CD4-positive, alpha-beta T cell treated with Interleukin-4 for 1 hour (primary cell): ENCODE data around the gene LRP4.

Experiments used
- DNase-seq, 2 donors: peaks; one replicate each; pipeline ENCODE4 v3.0.0-alpha.2; 2020 to 2022

Gene LRP4

DNA sequence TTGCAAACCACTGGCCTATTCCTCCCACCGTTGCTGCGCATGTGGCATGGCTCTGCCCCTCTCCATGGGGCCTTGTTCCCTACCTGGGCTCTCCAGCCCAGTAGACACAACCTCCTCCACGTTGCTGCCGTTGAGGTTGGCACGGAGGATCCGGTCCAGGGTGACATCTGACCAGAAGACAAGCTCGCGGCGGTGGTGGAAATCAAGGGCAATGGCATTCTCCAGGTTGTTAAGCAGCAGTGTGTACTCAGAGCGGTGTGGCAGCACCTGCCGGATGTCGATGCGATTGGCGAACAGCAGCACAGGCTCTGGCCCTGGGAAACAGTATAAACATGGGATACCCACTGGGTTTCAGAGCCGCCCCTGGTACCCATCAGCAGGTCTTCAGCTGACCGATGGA is 23.8 kb downstream of the LRP4 start:
- no peak for DNase-seq

DNA sequence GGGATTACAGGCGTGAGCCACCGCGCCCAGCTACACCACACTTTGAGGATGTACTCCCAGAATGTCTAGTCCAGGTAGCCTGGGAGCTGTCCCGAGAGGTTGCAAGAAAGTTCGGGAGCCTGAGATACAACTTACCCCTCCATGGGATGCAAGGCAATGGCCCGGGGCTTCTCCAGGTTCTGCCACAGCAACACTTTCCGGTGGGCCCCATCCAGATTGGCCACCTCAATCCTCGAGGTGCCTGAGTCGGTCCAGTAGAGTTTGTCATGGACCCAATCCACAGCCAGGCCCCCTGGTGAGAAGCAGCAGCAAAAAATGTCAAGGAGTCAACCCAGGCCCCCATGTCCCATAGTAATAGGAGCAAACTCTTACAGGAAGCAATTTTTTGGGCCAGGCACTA is 25.5 kb downstream of the LRP4 start:
- DNase-seq = no peak

DNA sequence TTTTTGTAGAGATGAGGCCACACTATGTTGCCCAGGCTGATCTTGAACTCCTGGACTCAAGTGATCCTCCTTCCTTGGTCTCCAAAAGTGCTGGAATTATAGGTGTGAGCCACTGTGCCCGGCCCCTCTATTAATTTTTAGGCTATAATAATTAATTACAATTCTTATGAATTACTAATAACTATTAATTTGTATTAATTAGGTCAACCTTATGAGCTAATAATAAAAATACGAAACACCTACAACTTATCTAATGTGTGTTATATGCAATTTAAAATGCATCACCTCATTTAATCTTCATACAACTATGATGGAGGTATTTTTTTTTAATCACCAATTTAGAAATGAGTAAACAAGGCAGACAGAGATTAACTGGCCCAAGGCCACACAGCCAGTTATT is 26.2 kb downstream of the LRP4 start:
- DNase-seq = no peak

DNA sequence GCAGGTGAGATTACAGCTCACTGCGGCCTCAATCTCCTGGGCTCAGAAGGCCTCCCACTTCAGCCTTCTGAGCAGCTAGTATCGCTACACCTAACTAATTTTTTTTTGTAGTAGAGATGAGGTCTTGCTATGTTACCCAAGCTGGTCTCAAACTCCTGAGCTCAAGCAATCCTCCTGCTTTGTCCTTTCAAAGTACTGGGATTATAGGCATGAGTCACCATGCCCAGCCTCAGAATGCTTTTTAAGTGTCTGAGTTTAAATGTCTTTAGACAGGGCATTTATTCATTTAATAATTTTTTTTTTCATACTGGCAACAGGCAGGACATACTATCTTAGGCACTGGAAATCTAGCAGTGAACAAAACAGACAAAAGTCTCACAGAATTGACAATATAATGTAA is 27.7 kb downstream of the LRP4 start:
- DNase-seq = no peak

DNA sequence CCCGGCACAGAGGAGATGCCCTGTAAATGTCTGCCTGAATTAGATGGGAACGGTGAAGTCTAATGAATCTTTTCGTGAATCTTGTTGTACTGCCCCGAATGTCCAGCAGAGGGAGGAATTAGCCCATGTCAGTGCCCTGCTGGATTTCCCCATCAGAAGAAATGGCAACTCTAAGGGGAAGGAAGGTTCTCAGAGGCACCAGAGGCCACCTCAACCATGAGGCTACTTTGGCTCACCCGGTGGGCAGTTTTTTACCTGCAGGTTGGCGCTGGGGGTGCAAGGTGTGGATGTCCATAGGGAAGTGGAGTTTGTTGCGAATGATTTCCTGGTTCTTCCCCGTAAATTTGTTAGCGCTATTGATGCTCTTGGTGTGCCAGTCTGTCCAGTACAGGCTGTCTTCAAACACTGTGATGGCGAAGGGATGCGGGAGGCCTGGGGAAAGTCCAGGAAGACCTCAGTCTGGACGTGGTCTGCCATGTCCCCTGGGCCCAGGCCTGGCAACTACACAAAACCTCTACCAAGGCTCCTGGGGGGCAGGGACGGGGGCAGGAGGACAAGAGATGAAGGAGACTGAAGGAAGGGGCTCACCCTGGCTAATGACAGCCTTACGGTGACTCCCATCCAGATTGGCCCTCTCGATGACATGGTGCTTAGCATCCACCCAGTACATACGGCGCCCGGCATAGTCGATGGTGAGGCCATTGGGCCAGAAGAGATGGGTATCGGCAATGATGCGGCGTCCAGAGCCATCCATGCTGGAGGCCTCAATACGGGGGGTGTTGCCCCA is 28.5 kb downstream of the LRP4 start:
- peak; percentile 69 to 77 for DNase-seq

DNA sequence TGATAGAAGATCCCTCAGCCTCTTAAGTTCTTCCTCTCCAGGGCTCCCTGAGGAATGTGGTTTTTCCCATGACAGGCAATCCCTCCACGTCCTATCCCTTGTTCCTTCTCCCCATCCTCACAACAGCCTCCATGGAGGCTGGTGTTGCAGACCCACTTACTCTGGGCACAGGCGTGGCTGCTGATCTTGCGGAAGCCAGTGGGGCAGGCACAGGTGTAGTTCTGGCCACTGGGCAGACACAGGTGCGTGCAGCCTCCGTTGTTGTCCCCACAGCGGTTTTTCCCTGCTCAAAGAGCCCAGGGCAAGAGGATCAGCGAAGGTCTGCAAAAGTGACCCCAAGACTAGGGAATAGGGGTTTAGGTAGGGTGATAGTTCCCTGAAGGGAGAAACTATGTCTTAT is 29.1 kb downstream of the LRP4 start:
- DNase-seq = no peak

DNA sequence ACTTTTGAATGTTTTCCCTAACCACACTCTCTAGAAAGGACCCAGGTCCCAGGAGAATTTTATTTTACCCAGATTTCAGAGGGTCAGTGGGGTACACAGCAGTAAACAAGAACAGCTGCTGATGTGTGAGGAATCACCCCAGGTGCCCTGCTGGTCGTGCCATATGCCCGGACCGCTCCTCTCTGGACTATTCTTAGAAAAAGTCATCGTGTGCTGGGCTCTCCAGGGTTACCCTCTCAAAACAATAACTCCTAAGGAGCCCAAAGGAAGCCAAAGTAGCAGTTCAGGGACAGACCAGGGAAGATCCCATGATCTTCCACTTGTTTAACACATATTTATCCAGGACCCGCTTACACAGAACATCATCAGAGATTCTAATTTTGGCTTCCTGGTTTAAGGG is 29.7 kb downstream of the LRP4 start:
- no peak for DNase-seq

DNA sequence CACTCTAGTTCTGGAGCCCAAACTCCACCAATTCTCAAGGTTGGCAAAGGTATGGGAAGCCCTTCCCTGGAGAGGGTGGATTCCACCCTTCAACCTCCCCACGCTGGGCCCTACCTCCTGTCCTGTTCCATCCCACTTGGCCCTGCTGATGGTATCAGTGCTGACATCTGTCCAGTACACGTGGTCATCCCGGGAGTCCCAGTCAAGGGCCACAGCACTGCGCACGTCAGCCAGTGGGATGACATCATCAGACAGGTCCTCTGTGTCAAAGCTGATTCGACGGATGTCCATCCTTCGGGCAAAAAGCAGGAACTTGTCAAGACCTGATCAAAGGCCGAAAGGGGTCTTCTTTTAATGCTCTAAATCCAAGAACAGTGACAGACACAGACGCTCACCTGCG is 32.1 kb downstream of the LRP4 start:
- DNase-seq = no peak

DNA sequence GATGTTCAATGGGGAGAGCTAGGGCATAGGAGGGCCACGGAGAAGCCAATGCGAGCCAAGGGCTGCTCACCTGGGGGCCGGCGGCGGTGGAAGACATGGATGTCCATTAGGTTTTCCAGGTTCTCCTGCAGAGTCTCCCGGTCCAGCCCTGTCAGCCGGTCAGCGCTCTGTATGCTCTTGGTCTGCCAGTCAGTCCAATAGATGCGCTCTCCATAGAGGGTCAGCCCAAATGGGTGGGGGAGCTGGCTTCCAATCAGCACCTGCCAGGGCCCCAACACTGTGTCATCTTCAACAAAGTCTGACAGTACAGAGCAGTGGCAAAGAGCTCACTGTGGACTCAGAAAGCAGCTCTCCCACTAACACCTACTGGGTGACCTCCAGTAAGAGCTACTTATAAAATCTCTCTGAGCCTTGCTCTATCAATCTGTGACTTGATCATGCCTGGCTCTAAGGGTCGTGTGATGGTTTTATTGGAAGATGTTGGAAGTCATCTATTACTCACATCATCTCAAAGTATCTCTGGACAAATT is 39.2 kb downstream of the LRP4 start:
- no peak for DNase-seq

DNA sequence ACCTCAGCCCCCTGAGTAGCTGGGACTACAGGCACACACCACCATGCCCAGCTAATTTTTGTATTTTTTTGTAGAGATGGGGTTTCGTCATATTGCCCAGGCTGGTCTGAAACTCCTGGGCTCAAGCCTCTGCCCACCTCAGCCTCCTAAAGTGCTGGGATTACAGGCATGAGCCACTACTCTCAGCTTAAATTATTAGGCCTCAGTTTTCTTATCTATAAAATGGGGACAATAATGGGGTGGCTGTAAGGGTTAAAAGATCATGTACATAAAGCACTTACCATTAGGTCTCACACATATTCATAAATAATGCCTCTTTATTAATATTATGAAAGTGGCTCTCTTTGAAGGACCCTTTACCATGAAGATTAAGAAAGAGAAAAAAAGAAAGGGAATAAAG is 40.8 kb downstream of the LRP4 start:
- DNase-seq = no peak

DNA sequence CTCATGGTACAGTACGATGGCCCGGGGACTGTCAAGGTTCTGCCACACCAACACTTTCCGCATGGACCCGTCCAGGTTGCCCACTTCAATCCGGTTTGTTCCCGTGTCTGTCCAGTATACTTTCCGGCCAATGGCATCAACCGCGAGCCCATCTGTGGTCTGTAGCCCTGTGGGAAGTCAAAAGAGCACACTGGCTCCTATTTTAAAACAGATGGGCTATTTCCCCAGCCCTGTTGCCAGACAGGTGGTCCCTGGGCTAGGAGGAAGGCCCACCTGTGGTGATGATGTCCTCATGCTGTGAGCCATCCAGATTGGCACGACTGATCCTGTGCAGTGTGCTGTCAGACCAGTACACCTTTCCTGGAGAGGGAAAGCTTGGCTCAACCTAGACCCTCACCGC is 41.9 kb downstream of the LRP4 start:
- no peak for DNase-seq

DNA sequence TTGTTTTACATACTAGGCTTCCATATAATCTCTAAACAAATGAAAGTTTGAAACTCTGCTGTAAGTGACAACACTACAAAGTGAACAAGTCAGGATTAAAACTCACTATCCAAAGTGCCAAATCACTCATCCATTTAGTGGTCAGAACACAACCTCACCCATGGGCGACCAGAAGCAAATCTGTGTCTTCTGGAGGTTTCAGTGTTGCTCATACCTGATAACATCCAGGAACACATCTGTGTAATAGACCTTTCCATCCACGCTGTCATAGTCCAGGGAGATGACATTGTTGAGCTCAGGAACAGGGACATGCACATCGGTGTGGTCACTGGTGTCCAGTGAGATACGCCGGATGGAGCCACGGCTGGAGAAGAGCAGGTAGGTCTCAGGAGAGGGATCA is 43.8 kb downstream of the LRP4 start:
- no peak for DNase-seq

DNA sequence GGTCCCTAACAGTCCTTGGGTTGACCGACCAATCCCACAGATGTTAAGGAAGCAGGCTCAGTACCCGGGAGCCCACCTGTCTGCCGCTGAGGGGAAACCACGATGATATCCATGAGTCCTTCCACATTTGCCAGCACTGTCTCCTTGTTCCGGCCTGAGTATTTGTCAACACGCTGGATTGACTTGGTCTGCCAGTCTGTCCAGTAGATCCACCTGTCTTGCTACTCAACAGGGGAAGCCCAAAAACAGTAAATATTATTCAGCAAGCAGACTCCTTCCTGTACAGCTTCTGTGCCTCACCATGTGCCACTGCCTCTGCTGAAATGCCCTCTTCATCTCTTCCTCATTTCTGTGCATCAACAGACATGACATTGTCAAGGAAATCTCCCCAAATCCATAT is 49.4 kb downstream of the LRP4 start:
- DNase-seq = no peak

DNA sequence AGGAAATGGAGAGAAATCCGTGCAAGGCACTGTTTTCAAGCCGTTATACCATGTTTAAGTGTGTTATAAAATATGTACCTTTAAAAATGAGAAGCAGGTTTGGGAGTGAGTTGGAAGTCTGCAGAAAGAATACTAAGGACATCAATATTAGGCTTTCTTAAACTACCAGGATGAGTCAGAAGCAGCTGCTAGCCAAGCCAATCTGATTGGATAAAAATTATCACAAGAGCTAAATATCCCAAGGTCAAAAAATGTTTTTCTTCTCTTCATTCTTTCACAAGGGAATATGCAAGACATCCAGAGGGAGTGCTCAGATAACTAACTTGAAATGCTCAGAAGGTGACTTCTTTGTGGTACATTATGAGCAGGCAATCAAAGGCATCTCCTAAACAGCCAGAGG is 53.0 kb downstream of the LRP4 start:
- DNase-seq = no peak

DNA sequence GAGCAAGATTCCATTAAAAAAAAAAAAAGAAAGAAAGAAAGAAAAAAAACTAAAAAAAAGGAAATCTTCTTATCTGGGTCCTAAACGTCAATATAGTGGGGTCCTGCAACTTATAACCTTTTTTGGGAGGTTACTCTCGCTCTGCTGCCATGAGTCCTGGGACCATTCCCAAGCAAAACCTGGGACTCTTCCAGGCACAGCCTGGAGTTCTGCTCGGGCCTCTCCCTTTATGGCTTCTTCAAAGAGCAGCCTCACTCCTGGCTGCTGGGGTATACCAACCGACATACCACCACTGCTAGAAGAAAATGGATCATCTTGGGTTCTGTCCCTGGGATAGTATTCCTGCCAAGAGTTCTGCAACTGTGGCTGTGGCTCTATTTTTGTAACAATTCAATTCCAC is 58.1 kb downstream of the LRP4 start:
- DNase-seq = no peak

DNA sequence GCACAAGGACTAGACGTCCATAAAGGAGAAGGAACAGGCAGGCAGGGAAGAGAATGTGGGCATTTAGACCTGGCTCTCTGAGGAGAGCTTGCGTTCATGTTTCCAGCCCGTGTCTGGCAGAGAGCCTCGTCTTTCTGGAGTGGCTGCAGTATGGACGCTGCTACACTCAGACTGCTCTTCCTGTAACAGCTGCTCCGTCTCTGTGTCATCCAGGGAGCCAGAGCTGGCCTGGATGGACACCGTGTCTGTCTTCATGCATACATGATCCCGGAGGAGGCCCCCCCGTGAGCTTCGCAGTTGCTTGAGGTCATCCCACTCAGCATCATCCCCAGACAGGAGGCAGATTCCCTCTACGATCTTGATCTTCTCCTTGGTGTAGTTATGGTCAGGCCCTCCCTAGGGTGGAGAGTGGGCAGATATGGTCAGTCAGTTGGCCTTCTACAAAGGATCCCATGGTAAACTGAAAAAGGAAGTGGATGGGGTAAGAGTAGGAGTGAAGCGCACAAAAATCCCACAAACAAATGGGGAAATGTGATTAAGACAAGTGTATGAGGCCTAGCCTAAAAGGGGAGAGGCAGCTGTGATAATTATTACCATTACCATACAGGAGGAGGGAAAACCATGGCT is 59.3 kb downstream of the LRP4 start:
- no peak for DNase-seq

DNA sequence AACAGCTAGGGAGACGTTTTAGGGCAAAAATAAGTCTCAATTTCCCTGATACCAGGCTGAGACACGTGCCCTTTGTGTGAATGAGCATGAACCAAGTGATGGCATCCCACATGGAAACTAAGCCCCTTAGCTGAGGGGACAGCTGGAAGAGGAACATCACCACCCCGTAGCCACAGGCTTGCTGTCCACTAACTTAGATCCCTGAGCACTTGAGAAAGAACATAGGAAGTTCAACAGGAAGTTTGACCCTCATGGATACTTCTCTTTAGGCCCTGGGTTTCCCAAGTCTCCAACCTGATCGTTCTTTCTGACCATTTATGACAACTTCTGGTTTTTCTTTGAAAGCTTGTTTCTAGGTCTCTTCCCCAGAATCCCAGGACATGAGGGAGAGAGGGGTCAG is 60.7 kb downstream of the LRP4 start:
- no peak for DNase-seq

DNA sequence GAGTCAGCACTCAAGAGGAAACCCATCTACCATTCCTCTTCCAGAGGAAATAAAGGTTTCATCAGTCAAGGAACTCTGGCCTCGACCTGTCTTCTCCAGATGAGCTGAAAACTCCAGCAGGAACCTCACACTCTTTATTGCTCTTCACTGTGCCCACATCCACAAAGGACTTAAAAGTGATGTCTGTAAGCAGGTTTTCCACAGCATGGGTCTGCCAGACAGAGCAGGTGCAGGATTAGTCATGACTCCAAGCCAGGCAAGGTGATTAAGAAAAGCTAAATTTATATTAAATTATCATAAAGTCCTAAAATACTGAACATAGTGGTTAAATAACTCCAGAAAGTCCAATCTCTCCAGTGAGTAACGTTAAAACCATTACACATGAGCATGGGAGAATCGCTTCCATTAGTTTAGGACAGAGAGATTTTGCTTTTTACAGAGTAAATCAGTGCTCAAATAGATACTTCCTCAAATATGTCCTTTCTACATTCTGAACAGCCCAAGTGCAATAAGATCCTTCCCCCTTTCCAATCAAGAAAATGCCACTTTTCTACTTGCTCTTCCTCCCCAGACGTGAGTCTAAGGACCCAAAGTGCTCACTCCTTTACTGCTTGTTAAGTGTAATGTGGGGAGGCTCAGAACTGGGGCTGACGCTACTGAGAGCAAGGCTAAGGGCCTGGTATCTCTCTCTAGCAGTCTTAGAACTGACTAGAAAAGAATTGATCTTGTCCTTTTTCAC is 61.6 kb downstream of the LRP4 start:
- DNase-seq = no peak

DNA sequence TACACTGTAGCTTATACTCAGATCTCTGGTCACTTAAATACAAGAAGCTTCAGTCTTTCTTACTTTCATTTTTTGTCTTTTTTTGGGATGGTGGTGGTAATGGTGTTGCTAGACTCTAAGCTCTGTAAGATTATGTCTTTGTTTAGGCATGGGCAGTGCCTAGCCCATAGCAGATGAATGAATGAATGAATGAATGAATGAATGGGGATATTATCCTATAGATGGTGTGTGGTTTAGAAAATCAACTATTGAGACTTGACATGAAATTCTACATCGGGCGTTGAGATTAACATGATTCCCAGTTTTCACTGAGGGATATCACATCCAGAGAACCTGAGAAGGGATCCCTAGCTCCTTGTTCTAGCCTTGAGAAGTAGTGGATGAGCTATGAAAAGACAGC is 62.5 kb downstream of the LRP4 start:
- DNase-seq = no peak

DNA sequence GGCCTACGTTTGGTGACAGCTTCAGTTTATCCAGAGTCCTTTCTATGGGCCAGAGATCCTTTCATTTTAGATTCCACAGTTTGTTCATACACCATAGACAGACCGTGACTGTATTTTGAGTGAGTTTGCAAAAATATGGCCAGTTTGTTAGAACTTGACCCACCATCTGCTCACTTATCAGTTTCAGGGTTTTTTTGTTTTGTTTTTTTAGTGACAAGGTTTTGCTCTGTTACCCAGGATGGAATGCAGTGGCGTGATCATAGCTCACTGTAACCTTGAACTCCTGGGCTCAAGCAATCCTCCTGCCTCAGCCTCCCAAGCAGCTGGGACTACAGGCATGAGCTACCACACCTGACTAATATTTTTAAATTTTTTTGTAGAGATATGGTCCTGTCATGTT is 63.2 kb downstream of the LRP4 start:
- no peak for DNase-seq

DNA sequence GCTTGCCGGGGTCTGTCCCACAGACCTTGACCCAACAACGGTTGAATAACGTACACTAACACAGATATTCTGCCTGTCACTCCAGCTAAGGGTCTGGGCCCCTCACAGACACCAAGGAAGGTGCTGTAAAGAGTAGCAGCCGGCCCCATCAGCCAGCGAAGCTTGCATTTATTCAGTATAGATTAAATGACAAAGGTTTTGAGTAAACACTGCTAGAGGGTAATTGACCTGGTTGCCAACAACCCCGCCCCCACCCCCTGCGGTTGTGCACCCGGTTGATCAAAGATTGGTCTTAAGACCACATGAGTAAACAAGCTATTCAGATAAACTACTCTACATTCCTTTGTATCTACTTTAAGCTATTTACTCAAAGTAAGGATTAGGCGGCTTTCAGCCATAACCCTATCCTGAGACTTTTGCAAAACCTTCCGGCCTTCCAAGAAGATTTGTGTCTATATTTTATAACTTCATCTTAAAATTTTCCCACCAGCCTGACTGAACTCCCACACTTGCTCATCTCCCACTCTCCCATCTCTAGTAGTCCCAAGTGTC is 67.4 kb downstream of the LRP4 start:
- no peak for DNase-seq

DNA sequence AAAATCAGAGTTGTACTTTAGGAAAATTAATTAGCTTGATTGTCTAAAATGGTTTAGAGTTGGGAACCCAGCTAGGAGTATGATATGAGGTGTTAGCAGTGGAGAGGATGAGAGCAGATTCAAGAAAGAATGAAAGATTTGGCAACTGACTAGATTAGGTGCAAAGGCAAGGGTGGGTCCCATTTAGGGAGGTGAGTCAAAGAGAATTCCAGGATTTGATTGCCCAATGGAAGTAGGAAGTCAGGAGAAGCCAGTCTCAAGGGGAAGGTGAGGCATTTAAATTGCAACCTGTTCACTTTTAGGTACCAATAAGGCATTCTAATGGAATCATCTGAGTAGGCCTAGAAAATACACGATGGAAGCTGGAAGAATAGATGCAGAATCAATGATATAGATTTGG is 68.7 kb downstream of the LRP4 start:
- DNase-seq = no peak

DNA sequence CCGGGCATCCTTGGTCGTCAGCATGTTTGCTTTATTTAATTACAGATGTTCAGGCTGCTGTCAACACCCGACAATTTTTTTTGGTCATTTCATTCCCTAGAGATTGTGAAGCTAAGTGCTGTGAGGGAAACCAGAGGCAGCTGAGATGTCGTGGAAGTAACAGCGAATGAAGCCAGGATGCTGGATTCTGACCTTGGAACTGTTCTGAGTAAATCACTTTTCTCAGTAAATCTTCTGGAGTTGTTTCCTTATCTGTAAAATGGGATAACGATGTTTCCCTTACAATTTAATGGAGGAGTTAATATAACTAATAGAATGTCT is 71.9 kb downstream of the LRP4 start:
- DNase-seq = no peak
